NCI-H2227 treated with DMSO at 0.1 percent for 48 hours (cell line): ENCODE measurements around the gene MAP3K2.
A peak's percentile ranks its signal among the peaks of the same experiment; 100 is the strongest.
"Not testable (repeated sequence)": the region's sequence is repeated elsewhere in the genome, so short reads cannot be mapped to it uniquely, and the experiment has no call there.

Source experiments
- DNase-seq: peaks from one replicate; lab custom pipeline; 2025; lab: John Stamatoyannopoulos, UW

Gene MAP3K2

DNA sequence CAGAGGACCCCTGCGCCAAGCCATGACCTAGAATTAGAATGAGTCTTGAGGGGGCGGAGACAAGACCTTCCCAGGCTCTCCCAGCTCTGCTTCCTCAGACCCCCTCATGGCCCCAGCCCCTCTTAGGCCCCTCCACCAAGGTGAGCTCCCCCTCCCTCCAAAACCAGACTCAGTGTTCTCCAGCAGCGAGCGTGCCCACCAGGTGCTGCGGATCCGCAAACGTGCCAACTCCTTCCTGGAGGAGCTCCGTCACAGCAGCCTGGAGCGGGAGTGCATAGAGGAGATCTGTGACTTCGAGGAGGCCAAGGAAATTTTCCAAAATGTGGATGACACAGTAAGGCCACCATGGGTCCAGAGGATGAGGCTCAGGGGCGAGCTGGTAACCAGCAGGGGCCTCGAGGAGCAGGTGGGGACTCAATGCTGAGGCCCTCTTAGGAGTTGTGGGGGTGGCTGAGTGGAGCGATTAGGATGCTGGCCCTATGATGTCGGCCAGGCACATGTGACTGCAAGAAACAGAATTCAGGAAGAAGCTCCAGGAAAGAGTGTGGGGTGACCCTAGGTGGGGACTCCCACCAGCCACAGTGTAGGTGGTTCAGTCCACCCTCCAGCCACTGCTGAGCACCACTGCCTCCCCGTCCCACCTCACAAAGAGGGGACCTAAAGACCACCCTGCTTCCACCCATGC is 33.5 kb upstream of the MAP3K2 start:
- no peak for DNase-seq

DNA sequence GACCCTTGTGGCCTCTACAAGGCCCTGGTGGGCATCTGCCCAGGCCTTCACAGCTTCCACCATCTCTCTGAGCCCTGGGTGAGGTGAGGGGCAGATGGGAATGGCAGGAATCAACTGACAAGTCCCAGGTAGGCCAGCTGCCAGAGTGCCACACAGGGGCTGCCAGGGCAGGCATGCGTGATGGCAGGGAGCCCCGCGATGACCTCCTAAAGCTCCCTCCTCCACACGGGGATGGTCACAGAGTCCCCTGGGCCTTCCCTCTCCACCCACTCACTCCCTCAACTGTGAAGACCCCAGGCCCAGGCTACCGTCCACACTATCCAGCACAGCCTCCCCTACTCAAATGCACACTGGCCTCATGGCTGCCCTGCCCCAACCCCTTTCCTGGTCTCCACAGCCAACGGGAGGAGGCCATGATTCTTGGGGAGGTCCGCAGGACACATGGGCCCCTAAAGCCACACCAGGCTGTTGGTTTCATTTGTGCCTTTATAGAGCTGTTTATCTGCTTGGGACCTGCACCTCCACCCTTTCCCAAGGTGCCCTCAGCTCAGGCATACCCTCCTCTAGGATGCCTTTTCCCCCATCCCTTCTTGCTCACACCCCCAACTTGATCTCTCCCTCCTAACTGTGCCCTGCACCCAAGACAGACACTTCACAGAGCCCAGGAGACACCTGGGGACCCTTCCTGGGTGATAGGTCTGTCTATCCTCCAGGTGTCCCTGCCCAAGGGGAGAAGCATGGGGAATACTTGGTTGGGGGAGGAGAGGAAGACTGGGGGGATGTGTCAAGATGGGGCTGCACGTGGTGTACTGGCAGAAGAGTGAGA is 32.5 kb upstream of the MAP3K2 start:
- no peak for DNase-seq

DNA sequence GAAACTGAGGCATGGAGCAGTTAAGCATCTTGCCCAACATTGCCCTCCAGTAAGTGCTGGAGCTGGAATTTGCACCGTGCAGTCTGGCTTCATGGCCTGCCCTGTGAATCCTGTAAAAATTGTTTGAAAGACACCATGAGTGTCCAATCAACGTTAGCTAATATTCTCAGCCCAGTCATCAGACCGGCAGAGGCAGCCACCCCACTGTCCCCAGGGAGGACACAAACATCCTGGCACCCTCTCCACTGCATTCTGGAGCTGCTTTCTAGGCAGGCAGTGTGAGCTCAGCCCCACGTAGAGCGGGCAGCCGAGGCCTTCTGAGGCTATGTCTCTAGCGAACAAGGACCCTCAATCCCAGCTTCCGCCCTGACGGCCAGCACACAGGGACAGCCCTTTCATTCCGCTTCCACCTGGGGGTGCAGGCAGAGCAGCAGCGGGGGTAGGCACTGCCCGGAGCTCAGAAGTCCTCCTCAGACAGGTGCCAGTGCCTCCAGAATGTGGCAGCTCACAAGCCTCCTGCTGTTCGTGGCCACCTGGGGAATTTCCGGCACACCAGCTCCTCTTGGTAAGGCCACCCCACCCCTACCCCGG is 31.8 kb upstream of the MAP3K2 start:
- no peak for DNase-seq

DNA sequence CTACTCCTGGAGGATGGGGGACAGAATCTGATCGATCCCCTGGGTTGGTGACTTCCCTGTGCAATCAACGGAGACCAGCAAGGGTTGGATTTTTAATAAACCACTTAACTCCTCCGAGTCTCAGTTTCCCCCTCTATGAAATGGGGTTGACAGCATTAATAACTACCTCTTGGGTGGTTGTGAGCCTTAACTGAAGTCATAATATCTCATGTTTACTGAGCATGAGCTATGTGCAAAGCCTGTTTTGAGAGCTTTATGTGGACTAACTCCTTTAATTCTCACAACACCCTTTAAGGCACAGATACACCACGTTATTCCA is 31.3 kb upstream of the MAP3K2 start:
- no peak for DNase-seq

DNA sequence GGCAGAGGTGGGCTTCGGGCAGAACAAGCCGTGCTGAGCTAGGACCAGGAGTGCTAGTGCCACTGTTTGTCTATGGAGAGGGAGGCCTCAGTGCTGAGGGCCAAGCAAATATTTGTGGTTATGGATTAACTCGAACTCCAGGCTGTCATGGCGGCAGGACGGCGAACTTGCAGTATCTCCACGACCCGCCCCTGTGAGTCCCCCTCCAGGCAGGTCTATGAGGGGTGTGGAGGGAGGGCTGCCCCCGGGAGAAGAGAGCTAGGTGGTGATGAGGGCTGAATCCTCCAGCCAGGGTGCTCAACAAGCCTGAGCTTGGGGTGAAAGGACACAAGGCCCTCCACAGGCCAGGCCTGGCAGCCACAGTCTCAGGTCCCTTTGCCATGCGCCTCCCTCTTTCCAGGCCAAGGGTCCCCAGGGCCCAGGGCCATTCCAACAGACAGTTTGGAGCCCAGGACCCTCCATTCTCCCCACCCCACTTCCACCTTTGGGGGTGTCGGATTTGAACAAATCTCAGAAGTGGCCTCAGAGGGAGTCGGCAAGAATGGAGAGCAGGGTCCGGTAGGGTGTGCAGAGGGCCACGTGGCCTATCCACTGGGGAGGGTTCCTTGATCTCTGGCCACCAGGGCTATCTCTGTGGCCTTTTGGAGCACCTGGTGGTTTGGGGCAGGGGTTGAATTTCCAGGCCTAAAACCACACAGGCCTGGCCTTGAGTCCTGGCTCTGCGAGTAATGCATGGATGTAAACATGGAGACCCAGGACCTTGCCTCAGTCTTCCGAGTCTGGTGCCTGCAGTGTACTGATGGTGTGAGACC is 30.7 kb upstream of the MAP3K2 start, which contains the start of gene PROC:
Gene PROC, plus strand, starts transcription at position 128 of the 812 bp plus-strand sequence. CDS start 1,516 bp downstream, outside the sequence.
- DNase-seq, result no peak

DNA sequence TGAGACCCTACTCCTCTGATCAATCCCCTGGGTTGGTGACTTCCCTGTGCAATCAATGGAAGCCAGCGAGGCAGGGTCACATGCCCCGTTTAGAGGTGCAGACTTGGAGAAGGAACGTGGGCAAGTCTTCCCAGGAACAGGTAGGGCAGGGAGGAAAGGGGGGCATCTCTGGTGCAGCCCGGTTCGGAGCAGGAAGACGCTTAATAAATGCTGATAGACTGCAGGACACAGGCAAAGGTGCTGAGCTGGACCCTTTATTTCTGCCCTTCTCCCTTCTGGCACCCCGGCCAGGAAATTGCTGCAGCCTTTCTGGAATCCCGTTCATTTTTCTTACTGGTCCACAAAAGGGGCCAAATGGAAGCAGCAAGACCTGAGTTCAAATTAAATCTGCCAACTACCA is 29.6 kb upstream of the MAP3K2 start:
- no peak for DNase-seq

DNA sequence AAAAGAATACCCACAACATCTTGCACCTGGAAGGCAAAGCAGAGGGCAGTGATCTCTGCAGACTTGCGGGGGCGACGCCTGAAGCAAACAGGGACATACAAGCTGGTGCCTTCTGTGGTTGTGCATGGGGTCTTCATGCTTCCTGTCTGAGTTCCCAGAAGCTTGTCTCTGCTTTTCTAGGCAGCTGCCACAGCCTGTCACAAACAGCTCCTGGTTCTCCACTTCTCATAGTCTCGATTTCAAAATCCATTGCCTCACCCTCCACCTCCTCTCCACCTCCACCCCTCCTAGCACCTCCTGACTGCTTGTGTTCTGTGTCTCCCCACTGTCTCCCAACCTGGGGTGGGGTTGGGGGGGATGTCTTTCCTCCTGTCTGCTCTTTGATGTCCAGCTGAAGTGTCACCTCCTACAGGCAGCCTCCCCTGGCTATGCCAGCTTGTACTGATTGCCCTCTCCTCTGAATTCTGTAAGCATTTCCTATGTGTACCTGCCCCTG is 28.8 kb upstream of the MAP3K2 start:
- DNase-seq, result no peak

DNA sequence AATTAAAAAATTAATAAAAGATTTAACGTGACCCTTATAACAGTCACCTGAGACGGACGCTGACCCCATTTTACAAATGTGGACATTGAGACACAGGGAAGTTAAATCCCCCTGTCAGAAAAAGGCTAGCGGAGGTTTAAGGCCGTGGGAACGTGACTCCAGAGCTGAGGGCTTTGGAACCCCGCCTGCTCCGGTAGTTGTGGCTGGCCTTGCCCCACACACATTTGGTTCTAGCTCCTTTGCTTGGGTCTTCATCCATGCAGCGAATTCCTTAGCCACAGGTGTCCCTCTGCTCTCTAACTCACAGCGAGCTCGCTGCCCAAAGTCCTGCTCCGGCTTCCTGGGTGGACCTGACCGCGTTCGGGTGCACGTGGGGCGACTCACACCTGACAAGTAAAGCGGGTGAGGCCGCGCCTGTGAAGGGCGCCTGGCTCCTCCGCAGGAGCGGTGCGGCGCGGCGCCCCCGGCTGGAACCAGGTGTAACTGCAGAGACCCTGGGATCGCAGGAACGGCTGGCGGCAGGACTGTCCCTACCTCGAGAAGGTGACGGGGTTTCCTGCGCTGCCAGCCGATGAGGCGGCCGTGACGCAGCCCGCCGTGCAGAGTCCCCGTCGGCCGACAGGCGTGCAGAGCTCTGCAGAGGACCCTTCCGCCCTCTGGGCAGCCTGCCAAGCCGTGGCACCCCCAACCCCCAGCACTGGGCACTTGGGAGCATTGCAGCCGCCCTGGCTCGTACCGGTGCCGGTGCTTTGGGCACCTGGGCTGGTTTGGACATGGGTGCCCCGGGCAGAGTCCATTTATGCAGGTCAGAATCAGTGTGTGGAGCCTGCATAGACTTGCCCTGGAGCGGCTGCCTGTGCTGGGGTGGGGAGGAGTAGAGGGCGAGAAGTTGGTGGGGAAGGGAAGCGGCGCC is 28.1 kb upstream of the MAP3K2 start:
- DNase-seq, result peak; percentile 58

DNA sequence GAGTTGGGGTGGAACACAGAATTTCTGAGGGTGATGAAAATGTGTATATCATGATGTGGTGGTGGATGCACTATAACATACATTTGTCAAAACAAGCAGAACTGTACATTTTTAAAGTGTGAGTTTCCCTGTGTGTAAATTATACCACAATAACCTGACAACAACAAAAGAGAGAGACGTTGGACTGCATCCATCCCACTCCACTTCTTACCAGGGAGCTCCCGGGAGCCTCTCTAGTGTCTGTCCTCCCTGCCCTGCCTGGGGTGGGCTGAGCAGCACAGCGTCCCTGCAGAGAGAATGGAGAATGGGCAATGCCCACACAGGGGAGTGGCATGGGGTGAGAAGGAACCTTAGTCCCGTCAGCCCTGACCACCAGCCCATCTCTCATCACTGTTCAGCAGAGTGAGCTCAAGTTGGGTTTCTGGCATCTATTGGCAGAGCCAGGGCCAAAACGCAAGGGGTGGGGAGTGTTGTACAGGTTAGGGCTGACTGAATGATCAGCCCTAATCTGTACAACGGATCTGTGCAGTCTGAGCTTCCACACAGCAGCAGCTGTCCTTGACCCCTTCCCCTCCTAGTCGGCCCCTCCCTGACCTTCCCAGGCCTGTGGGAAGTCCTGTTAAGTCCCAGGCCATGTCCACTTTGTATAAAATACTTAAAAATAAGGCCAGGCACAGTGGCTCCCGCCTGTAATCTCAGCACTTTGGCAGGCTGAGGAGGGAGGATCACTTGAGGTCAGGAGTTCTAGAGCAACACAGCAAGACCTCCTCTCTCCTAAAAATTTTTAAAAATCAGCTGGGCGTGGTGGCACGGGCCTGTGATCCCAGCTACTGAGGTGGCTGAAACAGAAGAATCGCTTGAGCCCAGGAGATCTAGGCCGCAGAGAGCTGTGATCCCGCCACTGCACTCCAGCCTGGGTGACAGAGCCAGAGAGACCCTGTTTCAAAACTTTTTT is 27.1 kb upstream of the MAP3K2 start:
- no peak for DNase-seq

DNA sequence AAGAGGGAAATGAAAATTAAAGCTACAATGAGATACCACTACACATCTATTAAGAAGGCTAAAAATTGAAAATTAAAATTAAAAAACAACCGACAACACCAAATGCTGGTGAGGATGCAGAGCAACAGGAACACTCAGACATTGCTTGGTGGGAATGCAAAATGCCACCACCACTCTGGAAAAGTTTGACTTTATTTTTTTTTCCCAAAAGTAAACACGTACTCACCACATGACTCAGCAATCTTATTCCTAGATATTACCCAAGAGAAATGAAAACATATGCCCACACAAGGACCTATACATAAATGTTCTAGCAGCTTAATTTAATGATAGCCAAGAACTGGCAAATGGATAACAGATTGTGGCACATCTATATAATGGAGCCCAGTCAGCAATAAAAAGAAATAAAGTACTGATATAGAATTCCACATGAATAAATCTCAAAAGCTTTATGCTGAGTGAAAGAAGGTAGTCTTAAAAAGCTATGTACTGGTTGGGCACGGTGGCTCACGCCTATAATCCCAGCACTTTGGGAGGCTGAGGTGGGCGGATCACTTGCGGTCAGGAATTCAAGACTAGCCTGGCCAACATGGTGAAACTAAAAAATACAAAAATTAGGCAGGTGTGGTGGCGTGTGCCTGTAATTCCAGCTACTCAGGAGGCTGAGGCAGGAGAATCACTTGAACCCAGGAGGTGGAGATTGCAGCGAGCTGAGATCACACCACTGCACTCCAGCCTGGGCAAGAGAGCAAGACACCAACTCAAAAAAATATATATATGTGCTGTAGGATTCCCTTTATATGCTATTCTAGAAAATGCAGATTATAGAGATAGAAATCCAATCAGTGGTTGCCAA is 26.2 kb upstream of the MAP3K2 start:
- no peak for DNase-seq

DNA sequence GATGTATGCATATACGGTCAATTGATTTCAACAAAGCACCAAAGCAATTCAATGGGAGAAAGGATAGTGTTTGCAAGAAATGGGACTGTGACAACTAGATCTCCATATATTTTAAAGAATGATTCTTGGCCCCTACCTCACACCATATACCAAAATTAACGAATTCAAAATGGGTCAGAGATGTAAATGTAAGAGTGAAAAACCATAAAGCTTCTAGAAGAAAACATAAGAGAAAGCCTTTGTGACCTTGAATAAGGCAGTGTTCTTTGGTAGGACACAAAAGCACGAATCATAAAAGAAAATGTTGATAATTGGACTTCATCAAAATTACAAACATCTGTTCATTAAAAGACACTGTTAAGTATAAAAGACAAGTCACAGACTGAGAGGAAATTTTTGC is 25.4 kb upstream of the MAP3K2 start:
- DNase-seq, result no peak

DNA sequence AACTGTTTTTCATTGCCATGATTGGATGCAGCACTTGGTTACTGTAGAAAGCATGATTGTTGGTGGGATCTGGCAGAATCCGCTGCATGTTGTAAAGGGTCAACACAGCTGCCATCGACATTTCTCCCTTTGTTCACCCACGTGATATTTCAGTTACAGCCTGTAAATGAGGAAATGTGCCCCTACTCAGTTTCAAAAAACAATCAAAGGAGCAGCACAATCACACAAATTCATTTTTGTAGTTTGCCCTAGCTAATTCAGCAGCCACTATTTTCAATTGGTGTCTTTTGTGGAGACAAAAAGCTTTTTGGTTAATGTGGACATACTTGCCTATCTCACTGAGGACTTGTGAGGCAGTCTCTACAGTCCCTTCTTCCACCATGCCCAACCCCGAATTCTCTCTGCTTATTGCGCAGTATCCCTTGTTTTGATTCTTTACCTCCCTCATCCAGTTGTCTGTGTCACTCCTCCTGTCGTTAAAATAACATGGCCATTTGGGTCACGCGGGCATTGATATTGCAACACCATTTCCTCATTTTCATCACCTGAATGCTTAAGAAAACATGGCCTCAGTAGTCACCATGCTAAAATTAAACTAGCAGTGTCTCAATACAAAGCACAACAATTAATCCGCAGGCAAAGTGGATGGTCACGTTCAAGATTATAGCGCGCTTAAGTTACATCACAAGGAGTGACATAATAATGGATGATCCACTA is 24.0 kb upstream of the MAP3K2 start:
- DNase-seq, result no peak

DNA sequence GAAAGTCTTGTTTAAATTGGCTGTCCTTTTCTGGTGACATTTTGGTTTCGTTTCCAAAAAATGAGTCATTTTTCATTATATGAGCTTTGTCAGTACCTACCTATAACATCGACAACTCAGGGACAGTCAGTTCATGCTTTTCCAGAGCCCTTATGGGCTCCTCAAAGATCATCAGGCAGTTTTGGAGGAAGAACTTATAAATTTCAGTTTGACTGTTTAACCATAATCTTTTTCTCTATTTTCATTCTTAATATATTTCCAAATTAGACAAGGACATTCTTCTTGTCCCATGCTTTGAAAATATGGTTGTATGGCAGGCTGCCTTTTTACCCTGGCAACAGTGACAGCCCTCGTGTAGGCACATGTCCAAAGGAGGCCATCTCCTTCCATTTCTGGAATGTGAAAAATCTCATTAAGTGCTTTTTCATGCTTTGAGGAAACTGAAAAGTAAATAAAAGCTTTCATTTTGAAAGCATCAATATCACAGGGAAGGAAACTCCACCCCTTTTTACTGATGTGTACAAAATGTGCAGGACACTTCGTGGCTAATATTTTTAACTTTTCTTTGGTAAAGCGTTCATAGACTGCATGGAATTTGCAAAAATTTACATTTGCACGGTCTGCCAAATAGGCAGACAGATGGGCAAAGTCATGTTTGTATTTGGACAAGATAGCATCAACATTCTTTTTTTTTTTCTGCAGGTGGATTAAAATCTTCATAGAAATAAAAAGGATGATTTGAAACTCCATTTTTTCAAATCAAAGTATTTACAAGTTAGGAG is 23.3 kb upstream of the MAP3K2 start:
- DNase-seq, result no peak

DNA sequence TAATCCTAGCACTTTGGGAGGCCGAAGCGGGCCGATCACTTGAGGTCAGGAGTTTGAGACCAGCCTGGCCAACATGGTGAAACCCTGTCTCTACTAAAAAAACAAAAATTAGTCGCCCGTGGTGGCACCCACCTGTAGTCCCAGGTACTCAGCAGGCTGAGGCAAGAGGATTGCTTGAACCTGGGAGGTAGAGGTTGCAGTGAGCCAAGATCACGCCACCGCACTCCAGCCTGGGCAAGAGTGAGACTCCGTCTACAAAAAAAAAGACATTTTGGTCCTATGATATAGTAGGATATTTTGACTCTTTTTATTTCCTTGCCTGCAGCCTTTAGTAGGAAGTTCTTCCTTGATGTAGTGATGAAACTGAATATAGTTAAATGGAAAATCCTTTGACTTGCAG is 21.9 kb upstream of the MAP3K2 start:
- DNase-seq, result not testable (repeated sequence)

DNA sequence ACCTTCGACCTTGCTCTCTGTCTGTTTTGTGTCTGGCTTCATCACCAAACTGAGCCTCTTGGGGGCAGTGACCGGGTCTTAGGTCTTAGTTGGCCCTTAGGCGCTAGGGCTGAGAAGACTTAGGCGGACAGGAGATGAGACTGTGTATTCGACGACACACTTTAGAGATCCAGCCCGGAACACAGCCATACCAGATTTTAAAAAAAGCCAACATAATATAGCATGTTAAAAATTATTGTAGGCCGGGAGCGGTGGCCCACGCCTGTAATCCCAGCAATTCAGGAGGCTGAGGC is 21.0 kb upstream of the MAP3K2 start:
- no peak for DNase-seq

DNA sequence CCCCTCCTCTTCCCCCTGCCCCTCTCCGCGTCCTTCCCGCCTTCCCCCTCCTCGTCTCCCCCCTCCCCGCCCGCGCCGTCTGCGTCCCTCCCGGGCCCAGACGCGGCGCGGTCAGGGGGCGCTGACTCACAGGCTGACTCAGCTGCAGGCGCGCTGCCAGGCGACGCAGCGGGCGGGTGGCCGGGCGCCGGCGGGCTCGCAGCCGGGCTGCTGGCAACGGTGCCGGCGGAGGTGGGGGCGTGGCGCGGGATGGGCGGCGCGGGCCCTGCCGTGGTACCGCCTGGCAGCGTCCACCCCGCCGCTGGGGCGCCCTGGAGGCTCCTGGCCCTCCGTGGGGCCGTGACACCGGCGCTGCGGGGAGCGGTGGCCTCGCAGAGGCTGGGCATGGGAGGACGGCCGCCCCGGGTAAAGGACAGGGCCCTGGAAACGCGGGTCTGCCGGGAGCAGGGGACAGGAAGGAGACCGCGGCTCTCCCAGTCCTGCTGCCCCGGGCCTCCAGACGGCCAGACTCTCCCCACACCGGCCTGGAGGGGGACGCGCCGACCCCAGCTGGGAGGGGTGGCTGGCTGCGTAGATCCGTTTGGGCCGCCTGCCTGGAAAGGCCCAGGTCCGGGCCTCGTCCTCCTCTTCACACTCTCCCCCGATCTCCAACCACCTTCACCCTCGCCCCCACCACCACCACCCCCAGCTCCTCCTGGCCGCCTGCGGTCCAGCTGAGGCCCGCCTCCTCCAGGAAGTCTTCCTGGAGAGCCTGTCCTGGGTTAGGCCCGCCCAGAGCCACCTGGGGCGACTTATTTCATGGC is 20.4 kb upstream of the MAP3K2 start:
- DNase-seq, result peak; percentile 92

DNA sequence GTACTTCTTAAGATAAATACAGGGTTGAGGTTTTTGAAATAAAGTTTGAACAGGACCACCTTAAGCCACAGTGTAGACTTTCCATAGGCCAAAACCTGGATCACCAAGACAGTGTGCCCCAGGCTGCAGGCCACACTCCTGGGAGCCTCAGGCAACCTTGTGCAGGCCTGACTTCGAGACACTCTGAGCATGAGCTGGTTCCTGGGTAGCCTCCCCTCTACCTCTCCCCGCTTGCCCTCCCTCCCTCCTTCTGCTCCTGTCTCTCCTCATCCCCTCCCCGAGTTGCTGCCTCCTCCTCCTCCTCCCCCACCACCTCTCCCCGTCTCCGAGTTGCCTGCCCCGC is 19.9 kb upstream of the MAP3K2 start:
- DNase-seq, result no peak
